PC-9 (cell line): ENCODE measurements around the gene KCNC3. TPM values are rescaled to one million over a fixed set of nuclear protein-coding genes. Genes with fewer than 3 reads are reported as not detected.

Experiments used
- BruUV-seq: library from RNA; stranded (reverse); fragments of 400-500 nt; replicated peaks from 2 replicates; lab custom pipeline; 2021; lab: Mats Ljungman, UMichigan
- CTCF ChIA-PET: fragments of 300-600 bp; sonication (Branson Sonifier 250); formaldehyde crosslinking; loops from one replicate; lab custom pipeline; 2022; ENCODE audit warnings: antibody characterized with exemption; lab: Charles Lee
- POLR2A ChIA-PET: fragments of 300-600 bp; sonication (Branson Sonifier 250); formaldehyde crosslinking; loops from one replicate; lab custom pipeline; 2022; ENCODE audit warnings: antibody characterized with exemption; ENCODE audit not compliant: unreplicated experiment; lab: Charles Lee
- DNase-seq, 2 experiments: peaks; one replicate each; pipeline versions ENCODE4 v3.0.0 to v3.0.0-alpha.2; 2015 to 2022; ENCODE audit warnings: mixed read lengths in 1 of 2
- H2AFZ ChIP-seq: fragments of 200-600 bp; sonication (generic); 2 replicates; pipeline ENCODE4 v1.8.1; 2017; ENCODE audit warnings: antibody characterized with exemption
- H3F3A ChIP-seq: fragments of 200-600 bp; sonication (generic); 2 replicates; pipeline ENCODE4 v1.8.1; 2017; ENCODE audit warnings: antibody characterized with exemption, mild to moderate bottlenecking, low read depth; ENCODE audit not compliant: insufficient read depth
- H3K27ac ChIP-seq: fragments of 200-600 bp; sonication (generic); 2 replicates; pipeline ENCODE4 v1.6.1; 2016; ENCODE audit warnings: mixed run types
- H3K27me3 ChIP-seq: fragments of 200-600 bp; sonication (generic); 2 replicates; pipeline ENCODE4 v1.6.1; 2016; ENCODE audit warnings: low read depth, mixed run types; ENCODE audit not compliant: insufficient read depth
- H3K36me3 ChIP-seq: fragments of 200-600 bp; sonication (generic); 2 replicates; pipeline ENCODE4 v1.6.1; 2016; ENCODE audit warnings: low read depth, mixed run types
- H3K4me1 ChIP-seq: fragments of 200-600 bp; sonication (generic); replicated peaks from 2 replicates; pipeline ENCODE4 v1.6.1; 2016; ENCODE audit warnings: mixed run types; ENCODE audit not compliant: insufficient read depth
- H3K4me2 ChIP-seq: fragments of 200-600 bp; sonication (generic); 2 replicates; pipeline ENCODE4 v1.6.1; 2017; ENCODE audit warnings: mixed run types
- H3K4me3 ChIP-seq: fragments of 200-600 bp; sonication (generic); 2 replicates; pipeline ENCODE4 v1.6.1; 2016; ENCODE audit warnings: mixed run types
- H3K79me2 ChIP-seq: fragments of 200-600 bp; sonication (generic); 2 replicates; pipeline ENCODE4 v1.6.1; 2017; ENCODE audit warnings: low read depth, mixed run types
- H3K9me2 ChIP-seq: fragments of 200-600 bp; sonication (generic); 2 replicates; pipeline ENCODE4 v1.8.1; 2017; ENCODE audit warnings: mild to moderate bottlenecking; ENCODE audit not compliant: insufficient read depth
- H3K9me3 ChIP-seq: fragments of 200-600 bp; sonication (generic); 2 replicates; pipeline ENCODE4 v1.8.1; 2016; ENCODE audit warnings: low read depth; ENCODE audit not compliant: insufficient read depth
- H4K20me1 ChIP-seq: fragments of 200-600 bp; sonication (generic); 2 replicates; pipeline ENCODE4 v1.8.1; 2017; ENCODE audit not compliant: insufficient read depth
- CTCF ChIP-seq: fragments of 200-600 bp; sonication (generic); conservative IDR thresholded peaks from 2 replicates; pipeline ENCODE4 v1.6.1; 2017; ENCODE audit warnings: mixed run types, antibody characterized with exemption, mild to moderate bottlenecking, moderate library complexity
- EZH2 ChIP-seq: fragments of 200-600 bp; sonication (generic); IDR thresholded peaks from 2 replicates; pipeline ENCODE4 v1.8.0; 2017; ENCODE audit warnings: antibody characterized with exemption, low read depth
- intact Hi-C: fragments of 100-400 bp; cut with micrococcal nuclease; formaldehyde crosslinking; loops from one replicate; pipeline ENCODE4 v1.10.0; 2022; ENCODE audit not compliant: unreplicated experiment
- total RNA-seq: library from RNA; stranded (reverse); gene quantifications from 2 replicates; pipeline ENCODE4 v1.2.3, GENCODE V29; 2021

The KCNC3 gene
- total RNA-seq, 1 experiment from 2014 or later, result 9.0 TPM

GRCh38 chr19:50334741-50335421 lies 5.7 kb upstream of the KCNC3 start:
- no peaks in the 10 kb centered on the region for H3K36me3 ChIP-seq
- intact Hi-C loops, result no loop called here
- no peaks in the 10 kb centered on the region for H3K9me2 ChIP-seq
- no peak overlapping the region for H2AFZ ChIP-seq
- peaks cover 22% of the 10 kb centered on the region; the same call in 1 of the 2 replicates for H3K4me1 ChIP-seq
- CTCF ChIA-PET, result no interaction called here
- no peak overlapping the region for H3K27ac ChIP-seq
- no peak overlapping the region for H3K4me3 ChIP-seq
- H3F3A ChIP-seq, result peaks cover 11% of the 10 kb centered on the region
- no peaks in the 10 kb centered on the region for H3K9me3 ChIP-seq
- DNase-seq, result no peak
- BruUV-seq, result no TSS peak
- H3K27me3 ChIP-seq, result 0 out of 2 replicates have a peak, but pooled peaks cover 6% of the 10 kb centered on the region
- H4K20me1 ChIP-seq, result no peaks in the 10 kb centered on the region
- TF ChIP-seq EZH2 (no peak), CTCF (no peak)
- POLR2A ChIA-PET, result no interaction called here
- no peak overlapping the region for H3K4me2 ChIP-seq
- H3K79me2 ChIP-seq, result peaks cover 4% of the 10 kb centered on the region; the same call in 1 of the 2 replicates

- peaks cover 4% of the 10 kb centered on the region; the same call in 1 of the 2 replicates for H3K79me2 ChIP-seq
- intact Hi-C loops, result loop anchor here (2.0 kb wide), 1 partner anchor 167 kb away; no protein-coding TSS in a partner anchor
- H3K4me2 ChIP-seq, result peak overlapping the region; percentile 78
- H3K4me1 ChIP-seq, result peaks cover 22% of the 10 kb centered on the region; the same call in 1 of the 2 replicates
- peak overlapping the region; percentile 13; the same call in 1 of the 2 replicates for H3K27ac ChIP-seq
- H3K4me3 ChIP-seq, result peak overlapping the region; percentile 55
- H3K9me3 ChIP-seq, result no peaks in the 10 kb centered on the region
- H4K20me1 ChIP-seq, result no peaks in the 10 kb centered on the region
- H3F3A ChIP-seq, result peaks cover 16% of the 10 kb centered on the region
- BruUV-seq, result TSS peak; percentile 87
- ChIA-PET POLR2A (interaction anchor here (0.6 kb wide), 1 partner anchor 22 kb away, joined by 3 read pairs; no protein-coding TSS in a partner anchor), CTCF (no interaction called here)
- H3K36me3 ChIP-seq, result no peaks in the 10 kb centered on the region
- DNase-seq, result peak in 1 of 2 experiments; percentile 85
- 0 out of 2 replicates have a peak, but pooled peaks cover 6% of the 10 kb centered on the region for H3K27me3 ChIP-seq
- peak overlapping the region; percentile 85 for H2AFZ ChIP-seq
- no peaks in the 10 kb centered on the region for H3K9me2 ChIP-seq
- no peak for TF ChIP-seq EZH2
- no peak for TF ChIP-seq CTCF
Observed at GRCh38 chr19:50333737-50334617, 4.8 kb upstream of the KCNC3 start.

- Histone ChIP-seq H3K9me2 (no peaks in the 10 kb centered on the region), H4K20me1 (no peaks in the 10 kb centered on the region), H3K27ac (peak overlapping the region; percentile 85), H3K4me1 (peaks cover 22% of the 10 kb centered on the region; the same call in 1 of the 2 replicates), H3K4me3 (peak overlapping the region; percentile 55), H3K27me3 (0 out of 2 replicates have a peak, but pooled peaks cover 6% of the 10 kb centered on the region), H3K4me2 (peak overlapping the region; percentile 78), H3K79me2 (peaks cover 4% of the 10 kb centered on the region; the same call in 1 of the 2 replicates), H3F3A (peaks cover 16% of the 10 kb centered on the region), H3K36me3 (no peaks in the 10 kb centered on the region), H2AFZ (peak overlapping the region; percentile 85), H3K9me3 (no peaks in the 10 kb centered on the region)
- ChIA-PET POLR2A (interaction anchor here (0.6 to 0.8 kb wide), 3 partner anchors 21 to 1856 kb away, joined by 3 to 7 read pairs (median 3); partner anchors contain the start of gene PPP2R1A), CTCF (no interaction called here)
- DNase-seq, result peak; percentile 95
- intact Hi-C loops, result loop anchor here (2.0 kb wide), 1 partner anchor 166 kb away; no protein-coding TSS in a partner anchor
- TF ChIP-seq EZH2 (no peak), CTCF (no peak; the same call in 1 of the 2 replicates)
- no TSS peak for BruUV-seq
Observed at GRCh38 chr19:50333235-50333736, 4.1 kb upstream of the KCNC3 start.
